GM19351 (cell line): ENCODE data around the gene DNASE1.
"Not testable (repeated sequence)": the region's sequence is repeated elsewhere in the genome, so short reads cannot be mapped to it uniquely, and the experiment has no call there.

Source experiments
- ATAC-seq: cut with Tn5 transposase; IDR thresholded peaks from one replicate; pipeline ENCODE4 v1.9.1; 2021; ENCODE audit warnings: mild to moderate bottlenecking, moderate library complexity; ENCODE audit not compliant: unreplicated experiment

The DNASE1 gene

DNA sequence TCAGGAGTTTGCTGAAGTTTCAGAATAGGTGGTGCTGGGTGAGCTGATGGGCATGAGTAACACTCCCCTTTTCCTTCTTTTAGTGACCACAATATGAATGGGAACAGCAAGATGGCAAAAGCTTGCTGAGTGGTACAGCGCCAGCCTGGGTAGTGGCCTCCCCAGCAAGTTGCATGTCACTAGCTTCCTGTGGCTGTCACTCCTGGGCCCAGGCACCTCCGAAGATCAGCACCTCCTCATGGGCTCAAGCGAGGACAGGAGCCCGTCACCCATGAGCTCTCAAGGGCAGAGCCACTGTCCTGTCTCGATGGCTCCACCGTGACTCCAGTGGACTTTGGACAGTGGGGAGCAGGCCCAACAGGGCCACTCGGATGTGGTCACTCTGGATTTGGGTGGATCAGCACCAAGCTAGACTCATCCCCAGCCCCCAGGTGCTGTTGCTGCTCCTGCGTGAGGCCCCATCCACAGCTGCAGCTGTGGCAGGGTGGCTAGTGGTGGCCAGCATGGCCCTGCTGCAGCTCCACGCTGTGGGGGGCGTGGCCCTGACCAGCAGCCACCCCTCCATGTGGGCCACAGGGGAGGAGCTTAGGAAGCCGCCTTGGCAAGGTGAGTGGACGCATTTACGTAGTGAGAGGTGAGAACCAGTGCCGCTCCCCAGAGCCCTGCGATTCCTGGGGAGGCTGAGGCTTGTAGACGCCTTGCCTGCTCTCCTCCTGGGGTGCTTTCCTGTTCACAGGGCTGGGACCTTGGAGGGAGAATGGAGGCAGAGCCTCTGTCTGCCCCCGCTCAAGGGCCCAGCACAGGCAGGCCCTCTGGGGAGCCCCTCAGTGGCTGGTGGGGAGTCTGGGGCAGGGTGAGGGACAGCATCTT is 13.6 kb upstream of the DNASE1 start:
- ATAC-seq: no peak

- no peak for ATAC-seq
Measured at GRCh38 chr16:3641801-3642396, 12.6 kb upstream of the DNASE1 start.

DNA sequence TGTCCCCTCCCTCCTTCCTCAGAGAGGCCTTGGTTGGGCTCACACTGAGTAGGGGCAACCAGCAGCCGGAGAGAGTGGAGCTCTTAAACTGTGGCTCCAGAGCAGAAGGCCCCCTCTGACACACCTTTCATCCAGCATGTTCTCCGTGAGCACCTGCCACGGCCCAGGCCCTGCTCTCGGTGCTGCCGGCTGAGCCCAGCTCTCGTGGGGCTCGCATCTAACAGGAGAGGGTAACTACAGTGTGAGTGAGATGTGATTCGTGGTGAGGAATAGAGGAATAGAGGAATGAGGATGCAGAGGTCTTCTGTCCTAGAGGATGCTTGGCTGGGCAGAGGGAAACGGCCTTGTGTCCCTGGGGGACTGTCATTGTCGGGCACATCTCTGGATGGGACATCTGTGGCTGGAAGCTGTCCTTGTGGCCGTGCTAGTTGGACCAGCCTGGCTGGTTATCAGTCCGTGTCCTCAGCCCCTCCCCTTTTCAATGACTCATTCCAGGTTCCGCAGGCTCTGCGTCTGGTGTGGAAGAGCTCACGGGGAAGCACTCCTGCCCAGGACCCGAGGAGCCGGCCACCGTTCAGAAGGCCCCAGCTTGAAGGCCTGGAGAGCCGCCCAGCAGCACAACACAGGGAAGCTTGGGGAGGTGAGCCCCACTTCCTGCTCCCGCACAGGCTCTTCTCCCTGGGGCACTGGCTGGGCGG is 11.9 kb upstream of the DNASE1 start:
- no peak for ATAC-seq

DNA sequence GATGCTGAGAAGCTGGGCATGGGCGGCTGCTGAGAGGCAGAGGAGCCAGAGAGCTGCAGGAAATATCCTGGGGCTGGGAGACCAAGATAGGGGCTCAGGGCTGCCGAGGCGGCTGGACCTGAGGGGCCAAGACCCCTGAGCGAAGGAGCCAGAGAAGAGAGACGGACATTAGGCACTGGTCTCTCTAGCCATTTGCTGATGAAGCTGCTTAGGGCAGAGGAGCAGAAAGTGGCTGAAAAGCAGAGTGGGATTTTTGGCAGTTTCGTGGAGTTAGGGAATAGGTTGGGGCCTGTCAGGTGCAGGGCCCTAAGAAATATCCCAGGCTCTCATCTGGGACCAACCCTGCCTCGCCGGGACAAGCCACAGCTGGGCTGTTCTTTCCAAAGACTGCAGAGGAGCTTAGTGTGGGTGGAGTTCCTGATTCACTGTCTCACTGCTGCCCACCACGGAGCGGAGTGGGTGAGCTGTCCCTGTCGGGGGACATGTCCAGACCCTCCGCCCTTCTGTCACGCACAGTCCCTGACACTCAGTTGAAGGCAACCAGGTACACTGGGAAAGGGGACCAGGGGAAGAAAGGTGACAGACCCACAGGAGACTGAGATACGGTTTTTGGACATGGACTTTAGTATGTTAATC is 11.3 kb upstream of the DNASE1 start:
- ATAC-seq: no peak

DNA sequence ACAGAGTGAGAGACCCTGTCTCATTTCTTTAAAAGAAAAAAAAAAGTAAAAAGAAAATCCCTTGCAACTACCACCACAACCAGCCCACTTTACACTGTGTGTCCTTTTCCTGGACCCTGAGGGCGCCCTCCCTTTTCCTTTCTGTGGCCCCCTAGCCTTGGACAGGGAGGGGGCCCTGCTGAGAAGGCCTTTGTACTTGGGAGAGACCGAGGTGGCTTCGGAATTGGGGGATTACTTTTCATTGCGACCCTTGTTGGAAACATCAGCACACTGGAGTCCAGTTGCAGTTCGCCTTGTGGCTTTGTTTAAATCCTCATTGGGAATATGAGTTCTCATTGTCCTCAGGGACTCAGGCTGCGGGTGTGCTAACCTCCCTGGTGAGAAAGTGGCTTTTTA is 9.4 kb upstream of the DNASE1 start:
- no peak for ATAC-seq

GRCh38 chr16:3645504-3646347 is 8.8 kb upstream of the DNASE1 start:
- ATAC-seq: no peak

- no peak for ATAC-seq
Measured at GRCh38 chr16:3646348-3646920, 8.1 kb upstream of the DNASE1 start.

DNA sequence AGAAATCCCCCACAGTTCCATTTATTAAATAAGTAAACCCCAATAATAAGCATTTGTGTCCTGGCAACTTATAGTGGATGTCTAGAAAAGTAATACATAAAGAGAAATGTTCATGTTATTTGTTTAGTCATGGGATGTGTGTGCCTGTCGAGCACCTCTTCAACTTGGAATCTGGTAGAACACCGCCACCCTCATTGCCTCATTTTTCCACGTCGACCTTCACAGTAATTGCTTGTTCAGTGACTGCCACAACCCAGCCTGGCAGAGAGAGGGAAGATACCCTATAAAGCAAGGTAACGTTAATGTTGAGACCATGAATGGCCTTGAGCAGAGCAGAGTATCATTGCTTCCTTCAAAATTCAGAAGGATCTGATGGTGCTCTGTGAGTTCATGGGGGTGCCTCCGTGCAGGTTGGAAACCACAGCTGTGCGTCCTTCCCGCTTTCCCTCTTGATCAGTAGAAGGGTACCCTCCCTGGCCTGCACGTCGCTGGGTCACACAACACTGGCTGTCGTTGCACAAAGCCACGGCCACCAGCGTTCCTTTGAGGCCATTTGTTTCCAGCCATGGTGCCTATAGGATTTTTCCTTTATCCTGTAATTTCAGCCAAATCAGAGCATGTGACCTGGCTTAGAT is 3.7 kb upstream of the DNASE1 start:
- no peak for ATAC-seq

- no peak for ATAC-seq
Measured at GRCh38 chr16:3651461-3652372, 2.8 kb upstream of the DNASE1 start.

GRCh38 chr16:3652373-3653195 is 1.9 kb upstream of the DNASE1 start:
- ATAC-seq: no peak

- no peak for ATAC-seq
Measured at GRCh38 chr16:3655030-3655395, 522 bp downstream of the DNASE1 start.

GRCh38 chr16:3655396-3656159 is 1.1 kb downstream of the DNASE1 start:
- ATAC-seq: no peak

- ATAC-seq: not testable (repeated sequence)
Measured at GRCh38 chr16:3656160-3656490, 1.6 kb downstream of the DNASE1 start.

DNA sequence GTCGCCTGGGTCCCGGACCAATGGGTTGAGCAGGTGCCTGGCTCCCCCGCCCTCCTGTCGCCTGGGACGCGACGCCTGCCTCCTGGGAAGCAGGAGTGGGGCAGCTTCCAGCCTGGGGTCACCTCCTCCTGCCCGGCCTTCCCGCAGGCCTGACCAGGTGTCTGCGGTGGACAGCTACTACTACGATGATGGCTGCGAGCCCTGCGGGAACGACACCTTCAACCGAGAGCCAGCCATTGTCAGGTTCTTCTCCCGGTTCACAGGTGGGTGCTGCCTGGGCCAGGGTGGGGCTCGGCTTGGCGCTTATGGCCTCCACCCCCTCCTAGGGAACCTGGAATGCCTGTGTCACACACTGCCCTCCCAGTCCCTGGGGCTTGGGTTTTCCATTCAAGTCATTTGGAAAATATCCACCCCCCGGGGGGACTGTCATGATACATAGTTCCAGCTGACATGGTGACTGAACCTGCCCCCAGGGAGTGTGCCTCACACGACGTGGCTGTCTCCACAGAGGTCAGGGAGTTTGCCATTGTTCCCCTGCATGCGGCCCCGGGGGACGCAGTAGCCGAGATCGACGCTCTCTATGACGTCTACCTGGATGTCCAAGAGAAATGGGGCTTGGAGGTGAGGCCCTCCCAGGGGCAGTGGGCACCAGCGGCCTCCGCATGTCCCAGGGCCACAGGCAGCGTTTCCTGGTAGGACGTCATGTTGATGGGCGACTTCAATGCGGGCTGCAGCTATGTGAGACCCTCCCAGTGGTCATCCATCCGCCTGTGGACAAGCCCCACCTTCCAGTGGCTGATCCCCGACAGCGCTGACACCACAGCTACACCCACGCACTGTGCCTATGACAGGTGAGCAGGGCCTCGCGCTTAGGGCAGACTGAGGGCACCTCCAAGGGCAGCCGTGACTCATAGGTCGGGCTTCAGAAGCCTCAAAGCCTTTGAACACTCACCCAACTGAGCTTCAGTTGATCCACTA is 2.3 kb downstream of the DNASE1 start:
- no peak for ATAC-seq

DNA sequence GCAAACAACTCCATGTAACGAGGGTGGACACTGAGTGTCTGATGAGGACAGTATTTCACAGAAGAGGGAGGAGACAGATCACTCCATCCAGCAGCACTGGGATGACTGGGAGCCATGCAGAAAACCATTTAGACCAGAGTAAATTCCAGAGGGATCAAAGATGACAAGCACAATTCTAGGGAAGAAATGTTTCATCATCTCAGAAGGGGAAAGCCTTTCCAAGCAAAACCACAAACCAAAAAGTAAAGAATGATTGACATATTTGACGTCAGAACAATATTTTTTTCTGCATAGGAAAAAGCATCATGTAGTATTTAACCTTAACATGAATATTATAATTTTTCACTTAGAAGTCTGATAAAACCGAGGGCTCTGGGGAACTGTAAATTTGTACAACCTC is 4.8 kb downstream of the DNASE1 start:
- ATAC-seq: no peak

- no peak for ATAC-seq
Measured at GRCh38 chr16:3661311-3661710, 6.8 kb downstream of the DNASE1 start.
